Measurements from ENCODE around the gene SLC66A2. TPM values are rescaled to one million over a fixed set of nuclear protein-coding genes. Genes with fewer than 3 reads are reported as not detected.
"Not testable (repeated sequence)": the region's sequence is repeated elsewhere in the genome, so short reads cannot be mapped to it uniquely, and the experiment has no call there.

The SLC66A2 gene
- polyA plus RNA-seq: 10 to 100 TPM; 38.8 to 57.7 TPM

GRCh38 chr18:79951545-79952455 lies at the start of gene SLC66A2:
TSS of gene SLC66A2 (minus strand) at chr18:79951653. CDS start at chr18:79950926, 727 bp downstream.
- Histone ChIP-seq H3K4me3 (ENCODE audit: low read depth in 1 of 2, low read length in 2 of 2) (peak within 1 kb of the TSS; percentile 73 to 88), H3K27ac (ENCODE audit: low read depth in 2 of 2, low read length in 1 of 2) (peak within 1 kb of the TSS; percentile 75 to 81), H3K9me3 (ENCODE audit: control insufficient read depth in 2 of 2, insufficient read depth in 1 of 2, low read depth in 1 of 2, low read length in 1 of 2) (no peaks in the 10 kb centered on the region), H3K36me3 (ENCODE audit: control insufficient read depth in 2 of 2, insufficient read depth in 2 of 2, low read length in 1 of 2) (no peaks in the 10 kb centered on the region), H3K27me3 (ENCODE audit: control insufficient read depth in 1 of 2, insufficient read depth in 2 of 2, low read length in 2 of 2) (no peaks in the 10 kb centered on the region), H3K4me1 (ENCODE audit: control insufficient read depth in 2 of 2, insufficient read depth in 2 of 2, low read length in 1 of 2) (peaks cover 0 to 7% of the 10 kb centered on the region in 2 donors)
- 1% methylated on average over 94 to 126 of the region's 126 CpGs for WGBS, 2 donors

GRCh38 chr18:80000877-80001276 lies 49.4 kb upstream of the SLC66A2 start:
- Histone ChIP-seq H3K27ac (ENCODE audit: low read depth in 2 of 2, low read length in 1 of 2) (no peak overlapping the region), H3K36me3 (ENCODE audit: control insufficient read depth in 2 of 2, insufficient read depth in 2 of 2, low read length in 1 of 2) (no peaks in the 10 kb centered on the region), H3K9me3 (ENCODE audit: control insufficient read depth in 2 of 2, insufficient read depth in 1 of 2, low read depth in 1 of 2, low read length in 1 of 2) (peaks cover 0 to 2% of the 10 kb centered on the region in 2 donors), H3K4me3 (ENCODE audit: low read depth in 1 of 2, low read length in 2 of 2) (no peak overlapping the region), H3K27me3 (ENCODE audit: control insufficient read depth in 1 of 2, insufficient read depth in 2 of 2, low read length in 2 of 2) (no peaks in the 10 kb centered on the region), H3K4me1 (ENCODE audit: control insufficient read depth in 2 of 2, insufficient read depth in 2 of 2, low read length in 1 of 2) (no peaks in the 10 kb centered on the region)
- 61 to 69% methylated on average over 3 of the region's 3 CpGs for WGBS, 2 donors

- not testable (repeated sequence) for H3K27ac ChIP-seq (ENCODE audit: low read depth in 2 of 2, low read length in 1 of 2); H3K4me1 ChIP-seq (ENCODE audit: control insufficient read depth in 2 of 2, insufficient read depth in 2 of 2, low read length in 1 of 2); H3K36me3 ChIP-seq (ENCODE audit: control insufficient read depth in 2 of 2, insufficient read depth in 2 of 2, low read length in 1 of 2); H3K9me3 ChIP-seq (ENCODE audit: control insufficient read depth in 2 of 2, insufficient read depth in 1 of 2, low read depth in 1 of 2, low read length in 1 of 2); H3K27me3 ChIP-seq (ENCODE audit: control insufficient read depth in 1 of 2, insufficient read depth in 2 of 2, low read length in 2 of 2); H3K4me3 ChIP-seq (ENCODE audit: low read depth in 1 of 2, low read length in 2 of 2)
- 79 to 88% methylated on average over 2 of the region's 2 CpGs for WGBS, 2 donors
Measured at GRCh38 chr18:79999701-80000100, 48.2 kb upstream of the SLC66A2 start.

- no peaks in the 10 kb centered on the region for H3K36me3 ChIP-seq (ENCODE audit: control insufficient read depth in 2 of 2, insufficient read depth in 2 of 2, low read length in 1 of 2)
- no peaks in the 10 kb centered on the region for H3K9me3 ChIP-seq (ENCODE audit: control insufficient read depth in 2 of 2, insufficient read depth in 1 of 2, low read depth in 1 of 2, low read length in 1 of 2)
- H3K27ac ChIP-seq (ENCODE audit: low read depth in 2 of 2, low read length in 1 of 2): no peak overlapping the region
- WGBS, 2 donors: 66 to 77% methylated on average over 2 of the region's 2 CpGs
- H3K4me1 ChIP-seq (ENCODE audit: control insufficient read depth in 2 of 2, insufficient read depth in 2 of 2, low read length in 1 of 2): no peaks in the 10 kb centered on the region
- no peaks in the 10 kb centered on the region for H3K27me3 ChIP-seq (ENCODE audit: control insufficient read depth in 1 of 2, insufficient read depth in 2 of 2, low read length in 2 of 2)
- no peak overlapping the region for H3K4me3 ChIP-seq (ENCODE audit: low read depth in 1 of 2, low read length in 2 of 2)
Measured at GRCh38 chr18:79991494-79991893, 40.0 kb upstream of the SLC66A2 start.

- H3K27ac ChIP-seq (ENCODE audit: low read depth in 2 of 2, low read length in 1 of 2): peak overlapping the region; percentile 89 to 99
- H3K36me3 ChIP-seq (ENCODE audit: control insufficient read depth in 2 of 2, insufficient read depth in 2 of 2, low read length in 1 of 2): no peaks in the 10 kb centered on the region
- H3K27me3 ChIP-seq (ENCODE audit: control insufficient read depth in 1 of 2, insufficient read depth in 2 of 2, low read length in 2 of 2): no peaks in the 10 kb centered on the region
- WGBS, 2 donors: 40 to 51% methylated on average over 14 of the region's 14 CpGs
- H3K9me3 ChIP-seq (ENCODE audit: control insufficient read depth in 2 of 2, insufficient read depth in 1 of 2, low read depth in 1 of 2, low read length in 1 of 2): no peaks in the 10 kb centered on the region
- H3K4me1 ChIP-seq (ENCODE audit: control insufficient read depth in 2 of 2, insufficient read depth in 2 of 2, low read length in 1 of 2): no peaks in the 10 kb centered on the region
- peak overlapping the region; percentile 88 to 100 for H3K4me3 ChIP-seq (ENCODE audit: low read depth in 1 of 2, low read length in 2 of 2)
Measured at GRCh38 chr18:79989195-79989497, 37.7 kb upstream of the SLC66A2 start.

GRCh38 chr18:79988451-79989194 lies 37.2 kb upstream of the SLC66A2 start, which contains the start of gene TXNL4A:
TSS of gene TXNL4A (minus strand) at chr18:79988563. CDS start at chr18:79988392, 171 bp downstream.
- H3K4me1 ChIP-seq (ENCODE audit: control insufficient read depth in 2 of 2, insufficient read depth in 2 of 2, low read length in 1 of 2): peaks cover 0 to 3% of the 10 kb centered on the region in 2 donors
- H3K27me3 ChIP-seq (ENCODE audit: control insufficient read depth in 1 of 2, insufficient read depth in 2 of 2, low read length in 2 of 2): no peaks in the 10 kb centered on the region
- H3K9me3 ChIP-seq (ENCODE audit: control insufficient read depth in 2 of 2, insufficient read depth in 1 of 2, low read depth in 1 of 2, low read length in 1 of 2): no peaks in the 10 kb centered on the region
- H3K36me3 ChIP-seq (ENCODE audit: control insufficient read depth in 2 of 2, insufficient read depth in 2 of 2, low read length in 1 of 2): no peaks in the 10 kb centered on the region
- H3K27ac ChIP-seq (ENCODE audit: low read depth in 2 of 2, low read length in 1 of 2): peak within 1 kb of the TSS; percentile 89 to 99
- WGBS, 2 donors: 0 to 1% methylated on average over 59 to 71 of the region's 71 CpGs
- H3K4me3 ChIP-seq (ENCODE audit: low read depth in 1 of 2, low read length in 2 of 2): peak within 1 kb of the TSS; percentile 88 to 100

- H3K4me3 ChIP-seq (ENCODE audit: low read depth in 1 of 2, low read length in 2 of 2): peak overlapping the region; percentile 88 to 100
Measured at GRCh38 chr18:79988071-79988450, 36.6 kb upstream of the SLC66A2 start.

GRCh38 chr18:79987566-79987965 lies 36.1 kb upstream of the SLC66A2 start:
- Histone ChIP-seq H3K4me3 (ENCODE audit: low read depth in 1 of 2, low read length in 2 of 2) (peak overlapping the region; percentile 88 to 100), H3K36me3 (ENCODE audit: control insufficient read depth in 2 of 2, insufficient read depth in 2 of 2, low read length in 1 of 2) (no peaks in the 10 kb centered on the region), H3K27me3 (ENCODE audit: control insufficient read depth in 1 of 2, insufficient read depth in 2 of 2, low read length in 2 of 2) (no peaks in the 10 kb centered on the region), H3K4me1 (ENCODE audit: control insufficient read depth in 2 of 2, insufficient read depth in 2 of 2, low read length in 1 of 2) (peaks cover 0 to 6% of the 10 kb centered on the region in 2 donors), H3K9me3 (ENCODE audit: control insufficient read depth in 2 of 2, insufficient read depth in 1 of 2, low read depth in 1 of 2, low read length in 1 of 2) (no peaks in the 10 kb centered on the region), H3K27ac (ENCODE audit: low read depth in 2 of 2, low read length in 1 of 2) (peak overlapping the region in 1 of 2 donors; percentile 99)
- WGBS, 2 donors: 0 to 1% methylated on average over 6 of the region's 6 CpGs

More at GRCh38 chr18:79988071-79988450, 36.6 kb upstream of the SLC66A2 start:
- H3K9me3 ChIP-seq (ENCODE audit: control insufficient read depth in 2 of 2, insufficient read depth in 1 of 2, low read depth in 1 of 2, low read length in 1 of 2): no peaks in the 10 kb centered on the region
- peak overlapping the region; percentile 89 to 99 for H3K27ac ChIP-seq (ENCODE audit: low read depth in 2 of 2, low read length in 1 of 2)
- no peaks in the 10 kb centered on the region for H3K36me3 ChIP-seq (ENCODE audit: control insufficient read depth in 2 of 2, insufficient read depth in 2 of 2, low read length in 1 of 2)
- no peaks in the 10 kb centered on the region for H3K27me3 ChIP-seq (ENCODE audit: control insufficient read depth in 1 of 2, insufficient read depth in 2 of 2, low read length in 2 of 2)
- 0 to 1% methylated on average over 41 to 48 of the region's 48 CpGs for WGBS, 2 donors
- peaks cover 0 to 3% of the 10 kb centered on the region in 2 donors for H3K4me1 ChIP-seq (ENCODE audit: control insufficient read depth in 2 of 2, insufficient read depth in 2 of 2, low read length in 1 of 2)

- WGBS, 2 donors: 34 to 44% methylated on average over 7 of the region's 7 CpGs
- Histone ChIP-seq H3K4me3 (ENCODE audit: low read depth in 1 of 2, low read length in 2 of 2) (peak overlapping the region in 1 of 2 donors; percentile 88), H3K4me1 (ENCODE audit: control insufficient read depth in 2 of 2, insufficient read depth in 2 of 2, low read length in 1 of 2) (peaks cover 0 to 6% of the 10 kb centered on the region in 2 donors)
Measured at GRCh38 chr18:79986726-79987125, 35.3 kb upstream of the SLC66A2 start.

More at GRCh38 chr18:79986726-79987125, 35.3 kb upstream of the SLC66A2 start:
- H3K36me3 ChIP-seq (ENCODE audit: control insufficient read depth in 2 of 2, insufficient read depth in 2 of 2, low read length in 1 of 2): no peaks in the 10 kb centered on the region
- H3K9me3 ChIP-seq (ENCODE audit: control insufficient read depth in 2 of 2, insufficient read depth in 1 of 2, low read depth in 1 of 2, low read length in 1 of 2): no peaks in the 10 kb centered on the region
- H3K27me3 ChIP-seq (ENCODE audit: control insufficient read depth in 1 of 2, insufficient read depth in 2 of 2, low read length in 2 of 2): no peaks in the 10 kb centered on the region
- H3K27ac ChIP-seq (ENCODE audit: low read depth in 2 of 2, low read length in 1 of 2): peak overlapping the region in 1 of 2 donors; percentile 15
